H1 (cell line): ENCODE measurements around the gene HTR3B. TPM values are rescaled to one million over a fixed set of nuclear protein-coding genes. Genes with fewer than 3 reads are reported as not detected.

Experiments
- CTCF ChIA-PET: fragments of 300-600 bp; sonication (Branson Sonifier 250); formaldehyde crosslinking; loops from one replicate; lab custom pipeline; 2021; ENCODE audit not compliant: partially characterized antibody; lab: Charles Lee
- POLR2A ChIA-PET: fragments of 300-600 bp; sonication (Branson Sonifier 250); formaldehyde crosslinking; loops from one replicate; lab custom pipeline; 2021; ENCODE audit warnings: inconsistent platforms; ENCODE audit not compliant: partially characterized antibody; lab: Charles Lee
- DNase-seq, 2 experiments: peaks; one replicate each; pipeline versions ENCODE4 v3.0.0 to v3.0.0-alpha.2; 2010 to 2022; ENCODE audit warnings: low spot score in 2 of 2, low read depth in 1 of 2, mixed read lengths in 1 of 2
- FAIRE-seq: peaks from 2 replicates; lab custom pipeline; 2011; peaks lifted over from hg19 to GRCh38; lab: Jason Lieb, UNC
- H2AFZ ChIP-seq: 2 replicates; pipeline ENCODE4 v1.8.1; 2012; ENCODE audit warnings: low read length, inconsistent platforms
- H2AK5ac ChIP-seq: 2 replicates; pipeline ENCODE4 v1.6.1; 2013; ENCODE audit warnings: low read depth, low read length
- H2BK120ac ChIP-seq: replicated peaks from 2 replicates; pipeline ENCODE3; 2013; ENCODE audit warnings: low read depth, low read length, inconsistent platforms
- H2BK12ac ChIP-seq: 2 replicates; pipeline ENCODE4 v1.6.1; 2013; ENCODE audit warnings: low read depth, low read length
- H2BK15ac ChIP-seq: 2 replicates; pipeline ENCODE4 v1.6.1; 2013; ENCODE audit warnings: low read length
- H2BK20ac ChIP-seq: 2 replicates; pipeline ENCODE4 v1.6.1; 2013; ENCODE audit warnings: low read length
- H2BK5ac ChIP-seq: 2 replicates; pipeline ENCODE4 v1.6.1; 2013; ENCODE audit warnings: low read depth, low read length
- H3K14ac ChIP-seq: 2 replicates; pipeline ENCODE4 v1.6.1; 2013; ENCODE audit warnings: inconsistent platforms; ENCODE audit not compliant: insufficient read length
- H3K18ac ChIP-seq: 2 replicates; pipeline ENCODE4 v1.6.1; 2013; ENCODE audit warnings: low read length; ENCODE audit errors: extremely low read depth
- H3K23ac ChIP-seq: 2 replicates; pipeline ENCODE4 v1.6.1; 2013; ENCODE audit warnings: inconsistent platforms; ENCODE audit not compliant: insufficient read length
- H3K23me2 ChIP-seq: 2 replicates; pipeline ENCODE4 v1.6.1; 2013; ENCODE audit warnings: low read depth, low read length
- H3K27ac ChIP-seq: 2 replicates; pipeline ENCODE4 v1.6.1; 2011; ENCODE audit warnings: low read depth, low read length, inconsistent platforms
- H3K27me3 ChIP-seq, 4 experiments: replicated peaks in 1 of 4; 1 replicate in 1 of 4; 2 replicates in 3 of 4; pipeline versions ENCODE4 v1.6.1 to v1.8.1; 2011 to 2013; ENCODE audit warnings: low read length in 3 of 4, mild to moderate bottlenecking in 3 of 4, inconsistent platforms in 2 of 4, mixed read lengths in 2 of 4, moderate library complexity in 1 of 4; ENCODE audit not compliant: control insufficient read depth in 3 of 4, insufficient read depth in 3 of 4; ENCODE audit errors: extremely low read depth in 1 of 4
- H3K36me3 ChIP-seq, 4 experiments: 2 replicates each; pipeline versions ENCODE4 v1.6.1 to v1.8.1; 2011 to 2013; ENCODE audit warnings: mild to moderate bottlenecking in 4 of 4, low read length in 3 of 4, moderate library complexity in 2 of 4, control low read depth in 1 of 4, inconsistent platforms in 1 of 4; ENCODE audit not compliant: insufficient read depth in 4 of 4, control insufficient read depth in 2 of 4
- H3K4ac ChIP-seq: replicated peaks from 2 replicates; pipeline ENCODE3; 2013; ENCODE audit warnings: low read length, low read depth, mixed read lengths, inconsistent platforms; ENCODE audit not compliant: insufficient read length
- H3K4me1 ChIP-seq, 4 experiments: replicated peaks in 1 of 4; 1 replicate in 1 of 4; 2 replicates in 3 of 4; pipeline versions ENCODE4 v1.6.1 to v1.8.1; 2011 to 2013; ENCODE audit warnings: low read length in 3 of 4, inconsistent platforms in 2 of 4, mixed read lengths in 1 of 4; ENCODE audit not compliant: insufficient read depth in 4 of 4, control insufficient read depth in 3 of 4
- H3K4me2 ChIP-seq, 2 experiments: 2 replicates each; pipeline versions ENCODE4 v1.6.1 to v1.8.1; 2011 to 2013; ENCODE audit warnings: low read depth in 2 of 2, low read length in 2 of 2, control low read depth in 1 of 2, inconsistent platforms in 1 of 2, mild to moderate bottlenecking in 1 of 2; ENCODE audit not compliant: insufficient read depth in 1 of 2
- H3K4me3 ChIP-seq, 4 experiments: fragments of 200-600, 300-600 bp in 1 of 4; sonication (generic), shearing (Covaris generic), sonication (Bioruptor Twin) in 1 of 4; 2 replicates each; pipeline versions ENCODE4 v1.5.1 to v1.8.1; 2011 to 2016; ENCODE audit warnings: low read length in 4 of 4, low read depth in 3 of 4, control low read depth in 2 of 4, inconsistent platforms in 2 of 4, mild to moderate bottlenecking in 2 of 4, mixed read lengths in 1 of 4, moderate library complexity in 1 of 4; ENCODE audit not compliant: insufficient read depth in 2 of 4; ENCODE audit errors: extremely low read depth in 1 of 4
- H3K56ac ChIP-seq: replicated peaks from 2 replicates; pipeline ENCODE3; 2013; ENCODE audit warnings: low read depth, mild to moderate bottlenecking, mixed read lengths, low read length, inconsistent platforms; ENCODE audit not compliant: insufficient read length
- H3K79me1 ChIP-seq: 2 replicates; pipeline ENCODE4 v1.6.1; 2013; ENCODE audit warnings: low read depth, low read length, control low read depth
- H3K79me2 ChIP-seq, 2 experiments: 2 replicates each; pipeline versions ENCODE4 v1.6.1 to v1.8.1; 2012 to 2013; ENCODE audit warnings: low read length in 2 of 2, mild to moderate bottlenecking in 2 of 2, inconsistent platforms in 1 of 2; ENCODE audit not compliant: insufficient read depth in 2 of 2, control insufficient read depth in 1 of 2
- H3K9ac ChIP-seq, 4 experiments: replicated peaks in 1 of 4; 1 replicate in 1 of 4; 2 replicates in 3 of 4; pipeline versions ENCODE4 v1.6.1 to v1.8.1; 2011 to 2013; ENCODE audit warnings: low read depth in 3 of 4, low read length in 3 of 4, control low read depth in 2 of 4, mild to moderate bottlenecking in 2 of 4, moderate library complexity in 2 of 4, inconsistent platforms in 1 of 4; ENCODE audit errors: extremely low read depth in 1 of 4
- H3K9me3 ChIP-seq, 2 experiments: 2 replicates each; pipeline versions ENCODE4 v1.6.1 to v1.8.1; 2012 to 2013; ENCODE audit warnings: mild to moderate bottlenecking in 2 of 2, moderate library complexity in 2 of 2, control low read depth in 1 of 2, inconsistent platforms in 1 of 2, low read depth in 1 of 2, low read length in 1 of 2, mixed read lengths in 1 of 2; ENCODE audit not compliant: insufficient read depth in 2 of 2
- H4K20me1 ChIP-seq, 2 experiments: replicated peaks in 1 of 2; 2 replicates each; pipeline versions ENCODE3 to v1.8.1; 2011 to 2013; ENCODE audit warnings: inconsistent platforms in 2 of 2, low read length in 2 of 2, mild to moderate bottlenecking in 1 of 2; ENCODE audit not compliant: insufficient read depth in 2 of 2, control insufficient read depth in 1 of 2
- H4K5ac ChIP-seq: 2 replicates; pipeline ENCODE4 v1.6.1; 2013; ENCODE audit warnings: low read length, low read depth, mixed read lengths, inconsistent platforms; ENCODE audit not compliant: insufficient read length
- H4K8ac ChIP-seq: 2 replicates; pipeline ENCODE4 v1.8.0; 2013; ENCODE audit warnings: mild to moderate bottlenecking, moderate library complexity, low read length, inconsistent platforms; ENCODE audit not compliant: insufficient read depth; ENCODE audit errors: extremely low read depth
- H4K91ac ChIP-seq: replicated peaks from 2 replicates; pipeline ENCODE3; 2013; ENCODE audit warnings: low read length, mixed read lengths, inconsistent platforms; ENCODE audit not compliant: insufficient read length
- WGBS, 2 experiments: shearing (Covaris generic) in 1 of 2; methylation state at CpG; one replicate each; pipeline versions ENCODE4 v1.1.6 to v1.1.7; 2013 to 2015; ENCODE audit warnings: low lambda C conversion rate in 2 of 2, mixed read lengths in 2 of 2, inconsistent platforms in 1 of 2, low coverage in 1 of 2, missing lambda C conversion rate in 1 of 2; ENCODE audit not compliant: insufficient replicate concordance in 2 of 2, insufficient coverage in 1 of 2, insufficient read length in 1 of 2; ENCODE audit errors: extremely low coverage in 1 of 2, missing lambda C conversion rate in 1 of 2; 5-methylcytosine and 5-hydroxymethylcytosine counted together
- polyA plus RNA-seq, 7 experiments: library from polyadenylated mRNA; depleted of rRNA in 3 of 7; stranded (reverse) in 5 of 7; unstranded in 2 of 7; fragments of >200 nt in 5 of 7; fragments of 200-250 nt in 2 of 7; gene quantifications; 1 replicate in 5 of 7; 2 replicates in 1 of 7; 4 replicates in 1 of 7; pipeline versions ENCODE4 v1.2.1 to v1.2.3, GENCODE V29; 2011 to 2013; ENCODE audit warnings: missing spikeins in 2 of 7, mixed read lengths in 2 of 7
- total RNA-seq: library from RNA; stranded (reverse); fragmentation: NEBNext Ultra II Directional; extraction: Animal tissue kit (Norgen Biotek cat#: 25700); gene quantifications from 2 replicates; pipeline ENCODE4 v1.2.1, GENCODE V29; 2021

The HTR3B gene
- total and polyA plus RNA-seq, 2 of the 8 experiments (the other 6 are each of a cell fraction or from before 2014, with no cell fraction given), result not detected

DNA sequence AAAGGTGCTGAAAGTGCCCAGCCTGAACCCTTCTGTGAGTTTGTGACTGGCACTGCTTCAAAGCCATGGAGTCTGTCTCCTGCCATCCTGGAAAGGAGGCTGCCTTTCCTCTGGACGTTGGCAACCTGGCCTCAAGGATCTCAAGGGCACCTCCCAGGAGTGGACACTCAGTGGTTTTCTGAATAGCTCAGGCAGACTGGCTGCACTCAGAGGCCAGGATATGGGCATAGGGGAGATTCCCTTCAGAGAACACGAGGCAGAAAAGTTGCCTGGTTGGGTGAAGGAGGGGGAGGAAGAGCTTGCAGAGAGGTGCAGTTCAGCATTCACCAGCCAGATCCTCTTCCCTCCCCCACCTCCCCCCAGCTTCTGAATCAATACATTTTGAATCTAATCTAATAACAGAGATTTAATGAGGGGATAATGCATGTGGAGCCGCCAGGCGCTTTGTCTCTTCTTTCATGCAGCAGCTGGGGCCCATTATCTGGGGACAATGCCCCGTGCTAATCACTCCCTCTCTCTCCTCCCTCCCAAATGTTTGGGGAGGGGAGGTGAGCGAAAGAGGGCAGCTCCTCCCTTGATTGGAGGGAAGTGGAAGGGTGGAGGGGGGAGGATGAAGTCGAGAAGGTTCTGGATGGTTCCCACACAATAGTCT is 88.0 kb downstream of the HTR3B start:
- H2AFZ ChIP-seq, result no peak overlapping the region; the same call in 1 of the 2 replicates
- no peaks in the 10 kb centered on the region for H3K79me1 ChIP-seq
- H3K9ac ChIP-seq, result no peak overlapping the region; a peak in 2 of 7 replicates
- H3K4me2 ChIP-seq, result peak overlapping the region; percentile 12 to 36; a peak in 2 of 4 replicates
- H3K23me2 ChIP-seq, result no peaks in the 10 kb centered on the region
- H2BK15ac ChIP-seq, result 0 out of 2 replicates have a peak overlapping the region, but pooled peaks have one; percentile 46
- no peak overlapping the region for H3K56ac ChIP-seq
- H3K79me2 ChIP-seq, result no peaks in the 10 kb centered on the region
- H2BK12ac ChIP-seq, result no peak overlapping the region
- no peak overlapping the region for H4K91ac ChIP-seq
- no peak overlapping the region for H3K23ac ChIP-seq
- FAIRE-seq (no peak), DNase-seq (no peak)
- peaks cover 3 to 8% (median 4%) of the 10 kb centered on the region in 4 experiments; a peak in 6 of 7 replicates for H3K4me1 ChIP-seq
- 43% methylated on average over 6 of the region's 7 CpGs; no CpG with 5 or more reads in 1 of the 2 experiments for WGBS, 2 experiments
- H2AK5ac ChIP-seq, result no peak overlapping the region
- H3K9me3 ChIP-seq, result no peaks in the 10 kb centered on the region
- no peak overlapping the region for H2BK20ac ChIP-seq
- no peak overlapping the region for H3K14ac ChIP-seq
- H2BK120ac ChIP-seq, result no peak overlapping the region
- no peak overlapping the region for H3K4me3 ChIP-seq
- H4K5ac ChIP-seq, result no peak overlapping the region
- no peak overlapping the region for H4K8ac ChIP-seq
- H3K4ac ChIP-seq, result no peak overlapping the region
- no peaks in the 10 kb centered on the region for H3K27me3 ChIP-seq
- H3K18ac ChIP-seq, result no peak overlapping the region
- POLR2A ChIA-PET, result interaction anchor here (0.7 to 1.8 kb wide), 4 partner anchors 15 to 268 kb away, joined by 3 to 8 read pairs (median 3); partner anchors contain the start of gene USP28
- H2BK5ac ChIP-seq, result no peak overlapping the region
- CTCF ChIA-PET, result interaction anchor here (0.7 to 16.8 kb wide), 21 partner anchors 13 to 270 kb away, joined by 3 to 280 read pairs (median 7); partner anchors contain the start of genes HTR3A and HTR3B
- peaks cover 0 to 6% of the 10 kb centered on the region in 2 experiments for H4K20me1 ChIP-seq
- H3K27ac ChIP-seq, result no peak overlapping the region
- no peaks in the 10 kb centered on the region for H3K36me3 ChIP-seq
